NCI-H1436 (cell line): Measurements from ENCODE around the gene PAPLN.

Experiments used
- DNase-seq: peaks from one replicate; lab custom pipeline; 2025; lab: John Stamatoyannopoulos, UW

Gene PAPLN

GRCh38 chr14:73261075-73261474, 23.8 kb downstream of the PAPLN start:
- DNase-seq: no peak

- DNase-seq: no peak
Measured at GRCh38 chr14:73261520-73262426, 24.5 kb downstream of the PAPLN start.

- no peak for DNase-seq
Measured at GRCh38 chr14:73262427-73263183, 25.3 kb downstream of the PAPLN start.

- DNase-seq: no peak
Measured at GRCh38 chr14:73263606-73264005, 26.3 kb downstream of the PAPLN start.

- no peak for DNase-seq
Measured at GRCh38 chr14:73264080-73264884, 27.0 kb downstream of the PAPLN start.

GRCh38 chr14:73264885-73265720, 27.8 kb downstream of the PAPLN start:
- no peak for DNase-seq

GRCh38 chr14:73265721-73266046, 28.4 kb downstream of the PAPLN start:
- no peak for DNase-seq

GRCh38 chr14:73266317-73266716, 29.0 kb downstream of the PAPLN start:
- no peak for DNase-seq

- DNase-seq: no peak
Measured at GRCh38 chr14:73267474-73267873, 30.2 kb downstream of the PAPLN start.

- DNase-seq: no peak
Measured at GRCh38 chr14:73269729-73270531, 32.6 kb downstream of the PAPLN start.

- no peak for DNase-seq
Measured at GRCh38 chr14:73272393-73272792, 35.1 kb downstream of the PAPLN start.

- DNase-seq: no peak
Measured at GRCh38 chr14:73273799-73274198, 36.5 kb downstream of the PAPLN start.

- DNase-seq: no peak
Measured at GRCh38 chr14:73276836-73277235, 39.5 kb downstream of the PAPLN start.

GRCh38 chr14:73277376-73277775, 40.1 kb downstream of the PAPLN start:
- DNase-seq: no peak

GRCh38 chr14:73280903-73281302, 43.6 kb downstream of the PAPLN start:
- no peak for DNase-seq

GRCh38 chr14:73283608-73284379, 46.5 kb downstream of the PAPLN start:
- DNase-seq: no peak

GRCh38 chr14:73285979-73286378, 48.7 kb downstream of the PAPLN start:
- no peak for DNase-seq

- DNase-seq: no peak
Measured at GRCh38 chr14:73286598-73286997, 49.3 kb downstream of the PAPLN start.

GRCh38 chr14:73287071-73287470, 49.8 kb downstream of the PAPLN start:
- DNase-seq: no peak

- DNase-seq: no peak
Measured at GRCh38 chr14:73289308-73289707, 52.0 kb downstream of the PAPLN start.
